HG03460 (cell line): ENCODE measurements around the gene SLC25A26.
A peak's percentile ranks its signal among the peaks of the same experiment; 100 is the strongest.
"Not testable (repeated sequence)": the region's sequence is repeated elsewhere in the genome, so short reads cannot be mapped to it uniquely, and the experiment has no call there.

Source experiments
- ATAC-seq: cut with Tn5 transposase; IDR thresholded peaks from one replicate; pipeline ENCODE4 v1.9.1; 2021; ENCODE audit not compliant: unreplicated experiment

SLC25A26 gene

DNA sequence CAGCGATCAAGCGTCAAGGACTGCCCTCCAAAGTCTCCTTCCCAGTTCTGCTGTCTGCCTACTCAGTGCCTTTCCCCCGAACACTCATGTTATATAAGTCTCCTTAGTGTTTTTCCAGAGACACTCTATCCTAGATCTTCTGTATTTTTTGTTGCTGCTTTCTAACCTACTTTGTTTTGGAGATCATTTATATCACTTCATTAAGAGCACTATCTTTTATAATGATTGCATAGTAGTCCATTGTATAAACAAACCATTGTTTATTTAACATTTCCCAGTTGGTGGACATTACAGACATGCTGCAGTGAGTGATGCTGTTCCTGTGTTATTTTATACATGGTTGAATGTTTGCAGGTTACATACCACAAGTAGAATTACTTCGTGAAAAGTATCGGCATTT is 47.1 kb downstream of the SLC25A26 start:
- no peak for ATAC-seq

DNA sequence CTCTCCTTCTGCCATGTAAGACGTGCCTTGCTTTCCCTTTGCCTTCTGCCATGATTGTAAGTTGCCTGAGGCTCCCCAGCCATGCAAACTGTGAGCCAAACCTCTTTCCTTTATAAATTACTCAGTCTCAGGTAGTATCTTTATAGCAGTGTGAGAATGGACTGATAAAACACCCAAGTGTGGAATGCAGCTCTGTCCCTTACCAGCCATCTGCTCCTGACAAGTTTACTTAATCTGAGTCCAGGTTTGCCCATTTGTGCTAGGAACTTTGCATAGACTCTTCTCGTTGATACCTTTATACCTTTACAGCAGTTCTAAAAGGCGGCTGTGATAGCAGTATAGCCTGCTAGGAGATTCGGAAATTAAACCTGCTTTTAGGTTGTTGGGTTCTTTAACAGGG is 48.1 kb downstream of the SLC25A26 start:
- no peak for ATAC-seq

DNA sequence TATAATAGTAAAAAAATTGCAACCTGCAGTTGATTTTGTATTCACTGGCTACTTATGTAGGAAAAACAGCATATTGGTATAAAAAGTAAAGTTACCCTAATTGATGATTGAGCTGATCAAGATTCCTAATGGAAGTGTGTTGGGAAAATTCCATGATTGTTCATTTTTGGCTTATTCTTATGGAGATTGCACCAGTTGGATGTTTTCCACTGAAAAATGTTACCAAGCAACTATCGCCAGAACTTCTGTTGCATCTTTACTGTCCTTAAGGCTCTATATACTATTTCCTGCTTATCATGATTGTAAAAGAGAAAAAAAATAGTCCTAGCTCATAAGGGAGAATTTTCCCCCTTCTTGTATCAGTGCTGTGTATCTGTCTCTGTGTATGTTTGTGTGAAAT is 48.6 kb downstream of the SLC25A26 start:
- ATAC-seq, result no peak

DNA sequence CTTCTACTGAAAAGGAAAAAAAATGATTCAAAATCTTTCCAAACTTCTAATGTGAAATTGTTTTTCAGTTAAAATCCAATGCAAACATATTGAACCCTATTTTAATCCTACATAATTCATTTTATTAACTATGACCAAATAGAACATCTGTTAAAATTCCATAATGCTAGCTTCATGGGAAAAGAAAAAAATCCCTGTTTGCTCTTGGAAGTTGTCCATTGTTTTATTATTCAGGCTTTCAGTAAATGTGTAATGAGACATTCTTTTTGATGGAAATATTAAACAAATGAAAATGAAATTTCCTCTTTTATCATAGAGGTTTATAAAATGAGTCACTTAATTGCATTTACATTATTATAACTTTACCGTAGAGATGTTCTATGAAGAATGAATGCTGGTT is 49.5 kb downstream of the SLC25A26 start:
- ATAC-seq, result no peak

DNA sequence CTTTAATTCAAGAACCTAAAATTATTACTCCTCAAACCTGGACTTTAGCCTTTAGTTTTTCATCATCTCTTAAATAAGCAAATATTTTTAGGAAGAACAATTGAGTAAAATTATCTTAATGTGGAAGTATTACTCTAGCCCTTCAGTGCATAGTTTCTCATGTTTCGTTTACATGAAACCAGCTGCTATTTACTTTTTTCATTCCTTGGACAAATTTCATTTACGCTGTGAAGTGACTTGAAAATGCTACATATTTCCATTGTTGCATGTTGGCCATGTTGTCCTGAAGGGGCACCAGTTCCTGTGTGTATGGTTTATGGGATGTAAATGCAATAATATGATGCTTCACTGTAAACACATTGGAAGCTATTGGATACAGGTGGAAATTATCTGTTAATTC is 49.9 kb downstream of the SLC25A26 start:
- no peak for ATAC-seq

DNA sequence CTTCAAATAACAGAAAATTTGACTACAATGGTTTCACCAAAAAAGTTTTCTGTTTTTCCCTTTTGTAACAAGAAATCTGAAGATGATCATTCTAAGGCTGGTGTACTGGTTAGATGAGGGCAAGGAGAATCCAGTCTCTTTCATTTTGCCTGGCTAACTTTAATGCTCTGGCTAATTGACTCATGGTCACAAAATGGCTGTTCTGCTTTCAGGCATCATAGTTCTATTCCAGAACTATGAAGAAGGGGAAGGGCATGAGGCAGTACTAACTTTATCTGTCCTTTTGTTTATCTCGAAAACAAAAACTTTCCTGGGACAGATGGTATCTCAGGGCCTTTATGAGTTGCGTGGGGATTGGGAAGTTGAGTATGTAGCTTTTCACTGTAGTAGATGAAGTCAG is 50.4 kb downstream of the SLC25A26 start:
- no peak for ATAC-seq

DNA sequence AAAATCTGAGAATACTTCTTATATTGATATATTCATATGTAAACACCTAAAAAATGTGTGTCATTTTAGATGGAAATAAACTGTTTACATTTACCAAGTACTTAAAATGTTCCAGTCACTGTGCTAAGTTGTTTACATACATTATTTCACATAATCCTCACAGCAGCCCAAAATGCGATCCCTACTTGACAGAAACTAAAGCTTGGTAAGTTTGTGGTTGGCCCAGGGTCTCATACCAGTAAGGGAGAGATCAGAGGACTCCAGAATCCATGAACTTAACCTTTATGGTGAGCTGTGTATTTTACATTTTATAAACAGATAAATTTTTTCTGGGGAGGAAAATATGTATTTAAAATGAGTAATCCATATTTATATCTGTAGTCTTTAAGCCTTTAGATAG is 51.2 kb downstream of the SLC25A26 start:
- no peak for ATAC-seq

DNA sequence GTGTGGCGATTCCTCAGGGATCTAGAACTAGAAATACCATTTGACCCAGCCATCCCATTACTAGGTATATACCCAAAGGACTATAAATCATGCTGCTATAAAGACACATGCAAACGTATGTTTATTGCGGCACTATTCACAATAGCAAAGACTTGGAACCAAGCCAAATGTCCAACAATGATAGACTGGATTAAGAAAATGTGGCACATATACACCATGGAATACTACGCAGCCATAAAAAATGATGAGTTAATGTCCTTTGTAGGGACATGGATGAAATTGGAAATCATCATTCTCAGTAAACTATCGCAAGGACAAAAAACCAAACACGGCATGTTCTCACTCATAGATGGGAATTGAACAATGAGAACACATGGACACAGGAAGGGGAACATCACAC is 54.0 kb downstream of the SLC25A26 start:
- not testable (repeated sequence) for ATAC-seq

DNA sequence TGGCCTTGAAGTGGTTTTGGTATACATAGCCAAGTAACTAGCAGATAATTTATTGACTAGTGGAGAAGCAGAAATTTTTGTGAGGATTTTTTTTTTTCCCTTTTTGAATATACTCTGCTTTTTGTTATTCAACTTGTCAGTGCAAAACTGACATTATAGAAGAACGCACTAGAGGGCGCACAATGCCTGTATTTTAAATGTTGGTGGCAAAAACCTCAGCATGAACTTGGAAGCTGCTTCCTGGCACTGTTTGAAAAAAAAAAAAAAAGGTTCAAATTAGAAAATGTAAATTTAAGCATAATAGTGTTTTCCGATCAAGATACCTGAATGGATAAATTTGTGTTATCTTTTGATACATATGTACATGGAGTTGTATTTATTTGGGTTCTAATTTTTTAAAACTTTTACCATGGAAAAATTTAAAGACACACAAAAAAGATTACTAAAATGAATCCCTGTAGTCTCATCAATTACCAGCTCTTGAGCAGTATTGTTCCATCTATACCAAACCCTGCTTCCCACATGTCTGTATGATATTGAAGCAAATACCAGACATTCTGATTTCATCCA is 56.0 kb downstream of the SLC25A26 start:
- no peak for ATAC-seq

DNA sequence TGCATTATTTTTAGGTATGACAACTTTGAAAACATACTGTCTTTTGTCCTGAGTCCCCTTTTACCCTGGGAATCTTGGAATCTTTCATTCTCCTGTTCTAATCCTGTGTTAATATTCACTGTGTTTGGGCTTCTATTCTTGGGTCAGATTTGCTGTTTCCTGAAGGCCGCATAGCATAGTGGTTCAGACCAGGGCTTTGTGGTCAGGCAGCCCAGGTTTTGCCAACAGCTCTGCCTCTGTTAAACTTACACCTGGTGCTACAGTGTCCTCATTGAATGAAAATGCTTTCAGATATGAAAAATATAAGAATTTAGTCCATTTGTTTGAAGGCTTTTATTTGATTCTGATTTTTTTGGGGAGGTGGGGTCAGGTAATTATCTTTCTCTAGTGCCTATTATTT is 58.4 kb downstream of the SLC25A26 start:
- ATAC-seq, result no peak

DNA sequence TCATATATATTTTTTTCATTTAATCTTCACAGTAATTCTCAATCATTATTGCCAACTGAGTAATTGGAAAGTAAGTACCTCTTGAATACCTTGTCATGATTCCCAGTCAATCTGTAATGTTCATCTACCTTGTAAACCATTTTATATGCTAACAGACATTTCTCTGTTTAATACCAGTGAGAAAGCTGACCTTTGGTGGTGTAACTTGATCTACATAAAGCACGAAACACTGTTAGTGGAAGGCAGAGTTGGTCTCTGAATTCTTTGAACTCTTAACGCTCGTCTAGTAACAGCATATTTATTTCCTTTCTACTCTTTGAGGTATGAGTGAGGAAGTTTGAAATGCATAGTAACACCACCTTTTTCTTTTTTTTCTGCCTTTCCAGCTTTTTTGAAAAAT is 59.5 kb downstream of the SLC25A26 start:
- ATAC-seq, result no peak

DNA sequence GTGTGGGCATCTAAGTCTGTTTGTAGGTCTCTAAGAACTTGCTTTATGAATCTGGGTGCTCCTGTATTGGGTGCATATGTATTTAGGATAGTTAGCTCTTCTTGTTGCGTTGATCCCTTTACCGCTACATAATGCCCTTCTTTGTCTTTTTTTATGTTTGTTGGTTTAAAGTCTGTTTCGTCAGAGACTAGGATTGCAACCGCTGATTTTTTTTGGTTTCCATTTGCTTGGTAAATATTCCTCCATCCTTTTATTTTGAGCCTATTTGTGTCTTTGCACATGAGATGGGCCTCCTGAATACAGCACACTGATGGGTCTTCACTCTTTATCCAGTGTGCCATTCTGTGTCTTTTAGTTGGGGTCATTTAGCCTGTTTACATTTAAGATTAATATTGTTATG is 71.1 kb downstream of the SLC25A26 start:
- not testable (repeated sequence) for ATAC-seq

DNA sequence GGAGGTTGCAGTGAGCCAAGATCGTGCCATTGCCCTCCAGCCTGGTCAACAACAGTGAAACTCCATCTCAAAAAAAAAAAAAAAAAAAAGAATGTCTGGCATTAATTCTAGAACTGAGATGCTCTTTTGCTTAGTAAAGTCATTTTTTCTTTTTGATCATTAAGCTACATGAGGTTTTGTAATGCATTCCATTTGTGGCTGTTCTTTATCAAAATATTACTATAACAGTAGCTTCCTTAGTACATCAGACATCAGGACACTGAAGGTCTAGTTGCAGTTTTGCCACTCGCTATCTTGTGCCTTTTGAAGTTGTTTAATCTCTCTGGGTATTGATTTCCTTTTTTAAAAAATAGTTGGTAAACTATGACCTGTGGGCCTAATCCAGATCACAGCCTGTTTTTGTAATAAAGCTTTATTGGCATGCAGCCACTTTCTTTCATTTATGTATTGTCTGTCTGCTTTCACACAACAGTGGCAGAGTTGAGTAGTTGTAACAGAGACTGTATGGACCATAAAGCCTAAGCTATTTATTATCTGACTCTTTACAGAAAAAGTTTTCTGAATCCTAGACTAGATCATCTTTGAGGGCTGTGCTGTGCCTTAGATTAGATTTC is 76.6 kb downstream of the SLC25A26 start:
- ATAC-seq, result no peak

DNA sequence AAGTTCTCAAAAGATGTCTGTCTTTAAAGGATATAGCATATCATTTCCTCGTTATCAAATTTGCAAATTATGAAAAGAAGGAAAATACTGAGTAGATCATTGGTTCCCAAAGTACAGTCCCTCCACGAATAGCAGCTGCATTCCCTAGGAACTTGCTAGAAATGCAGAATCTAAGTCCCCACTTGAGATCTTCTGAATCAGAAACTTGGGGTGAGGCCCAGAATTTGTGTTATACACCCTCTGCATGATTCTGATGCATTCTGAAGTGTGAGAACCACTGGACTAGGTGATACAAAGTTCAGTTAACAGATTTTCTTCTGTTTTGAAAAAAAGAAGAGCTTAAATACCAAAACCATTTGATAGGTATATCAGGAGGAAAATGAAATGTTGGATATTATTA is 77.1 kb downstream of the SLC25A26 start:
- no peak for ATAC-seq

DNA sequence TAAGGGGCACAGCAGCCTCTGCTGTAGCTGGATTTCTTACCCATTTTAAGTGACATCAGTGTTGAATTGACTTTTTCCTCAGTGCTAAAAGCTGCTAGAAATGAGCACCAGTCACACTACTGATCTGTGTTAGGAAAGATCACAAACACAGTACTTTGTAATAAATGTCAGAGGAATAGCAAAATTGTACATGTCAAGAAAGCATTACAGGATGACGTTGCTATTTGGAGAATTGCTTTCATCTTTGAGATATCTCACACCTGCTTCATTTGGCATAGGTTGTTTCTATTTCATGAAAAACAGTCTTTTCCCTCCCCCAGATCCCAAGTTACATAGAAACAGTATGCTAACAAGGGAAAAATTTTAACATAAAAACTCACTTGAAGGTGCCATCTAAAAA is 77.8 kb downstream of the SLC25A26 start:
- no peak for ATAC-seq

DNA sequence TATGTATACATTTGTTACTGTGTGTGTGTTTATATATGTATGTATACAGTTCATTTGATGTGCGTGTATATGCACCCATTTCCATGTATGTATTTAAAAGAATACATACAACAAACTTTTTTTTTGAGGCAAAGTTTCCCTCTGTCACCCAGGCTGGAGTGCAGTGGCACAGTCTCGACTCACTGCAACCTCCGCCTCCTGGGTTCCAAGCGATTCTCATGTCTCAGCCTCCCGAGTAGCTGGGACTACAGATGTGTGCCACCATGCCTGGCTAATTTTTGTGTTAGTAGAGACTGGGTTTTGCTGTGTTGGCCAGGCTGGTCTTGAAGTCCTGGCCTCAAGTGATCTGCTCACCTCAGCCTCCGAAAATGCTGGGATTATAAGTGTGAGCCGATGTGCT is 78.3 kb downstream of the SLC25A26 start:
- ATAC-seq, result not testable (repeated sequence)

DNA sequence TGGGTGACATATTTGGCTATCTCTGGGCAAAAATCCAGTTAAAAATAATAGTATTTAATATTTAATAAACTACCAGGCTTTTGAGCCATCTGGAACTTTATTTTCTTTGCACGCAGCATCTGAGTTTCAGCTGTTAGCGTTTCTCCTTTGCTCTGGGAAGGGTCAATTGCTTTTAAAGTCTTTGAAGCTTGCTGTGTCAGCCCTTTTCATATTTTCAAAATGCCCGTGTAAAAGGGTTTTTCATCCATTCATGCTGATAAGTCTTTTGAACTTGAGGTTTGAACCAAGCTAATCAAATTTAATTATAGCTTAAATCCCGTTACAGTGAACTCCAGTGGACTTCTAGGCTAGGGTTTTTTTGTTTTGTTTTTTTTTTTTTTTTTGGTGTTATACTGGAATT is 79.1 kb downstream of the SLC25A26 start:
- no peak for ATAC-seq

DNA sequence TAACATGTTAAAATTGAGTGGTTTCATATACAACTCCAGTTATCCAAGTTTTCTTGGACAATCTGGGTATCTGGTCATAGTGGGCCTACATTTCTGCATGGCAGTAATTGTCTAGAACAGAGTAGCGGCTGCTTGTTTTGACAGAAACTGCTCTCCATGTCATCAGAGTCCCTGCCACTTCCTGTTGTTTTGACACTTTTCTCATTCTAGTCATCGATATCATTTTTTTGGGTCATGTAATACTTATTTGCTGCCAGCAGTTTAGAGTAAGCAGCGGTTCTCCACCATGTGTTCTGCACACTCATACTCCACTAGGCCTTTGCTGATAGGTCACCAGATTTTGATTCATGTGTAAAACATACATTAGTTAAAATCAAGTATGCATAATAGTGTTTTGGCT is 81.5 kb downstream of the SLC25A26 start:
- ATAC-seq, result no peak

DNA sequence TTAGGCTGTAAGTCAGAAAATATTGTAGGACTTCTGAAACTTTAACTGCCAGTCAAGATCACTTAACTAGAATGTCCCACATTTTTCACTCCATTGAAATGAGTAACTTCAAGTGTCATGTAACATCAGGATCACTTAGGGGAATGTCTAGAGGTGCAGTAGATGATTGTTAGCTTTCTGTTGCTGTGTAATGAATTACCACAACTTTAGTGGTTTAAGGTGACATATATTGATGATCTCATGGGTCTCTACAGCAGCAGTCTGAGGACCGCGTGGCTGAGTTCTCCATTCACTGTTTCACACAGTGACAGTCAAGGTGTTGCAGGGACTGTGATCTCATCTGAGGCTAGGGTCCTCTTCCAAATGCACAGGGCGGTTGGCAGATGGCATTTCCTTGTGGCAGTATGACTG is 82.7 kb downstream of the SLC25A26 start:
- ATAC-seq, result peak; percentile 66

DNA sequence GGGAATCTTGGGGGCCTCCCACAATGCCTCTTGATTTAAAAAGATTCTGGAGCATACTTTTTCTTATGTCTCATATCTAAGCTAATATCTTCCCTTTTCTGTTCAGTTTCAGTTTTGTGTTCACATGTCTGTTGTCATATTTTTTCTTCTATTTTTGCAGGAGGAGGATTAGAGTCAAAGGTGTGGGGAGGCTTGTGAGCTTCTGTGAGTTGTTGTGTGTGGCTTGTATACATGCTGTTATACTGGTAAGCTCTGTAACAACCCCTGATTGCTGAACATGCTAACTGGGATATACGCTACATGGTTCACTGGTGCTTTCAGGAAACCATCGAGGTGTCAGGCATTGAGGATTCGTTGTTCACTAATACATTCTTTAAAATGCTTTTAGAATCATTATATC is 83.5 kb downstream of the SLC25A26 start:
- ATAC-seq, result no peak

DNA sequence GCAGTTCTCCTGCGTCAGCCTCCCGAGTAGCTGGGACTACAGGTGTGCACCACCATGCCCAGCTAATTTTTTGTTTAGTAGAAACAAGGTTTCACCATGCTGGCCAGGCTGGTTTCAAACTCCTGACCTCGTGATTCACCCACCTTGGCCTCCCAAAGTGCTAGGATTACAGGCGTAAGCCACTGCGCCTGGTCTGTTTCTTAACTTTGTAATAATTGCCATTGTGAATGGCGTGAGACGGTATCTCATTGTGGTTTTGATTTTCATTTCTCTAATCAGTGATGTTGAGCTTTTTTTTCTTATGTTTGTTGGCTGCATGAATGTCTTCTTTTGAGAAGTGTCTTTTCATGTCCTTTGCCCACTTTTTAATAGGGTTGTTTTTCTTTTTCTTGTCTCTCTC is 85.3 kb downstream of the SLC25A26 start:
- ATAC-seq, result not testable (repeated sequence)

DNA sequence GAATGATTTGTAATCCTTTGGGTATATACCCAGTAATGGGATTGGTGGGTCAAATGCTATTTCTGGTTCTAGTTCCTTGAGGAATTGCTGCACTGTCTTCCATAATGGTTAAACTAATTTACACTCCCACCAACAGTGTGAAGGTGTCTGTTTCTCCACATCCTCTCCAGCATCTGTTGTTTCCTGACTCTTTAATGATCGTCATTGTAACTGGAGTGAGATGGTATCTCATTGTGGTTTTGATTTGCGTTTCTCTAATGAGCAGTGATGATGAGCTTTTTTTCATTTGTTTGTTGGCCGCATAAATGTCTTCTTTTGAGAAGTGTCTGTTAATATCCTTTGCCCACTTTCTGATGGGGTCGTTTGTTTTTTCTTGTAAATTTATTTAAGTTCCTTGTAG is 86.2 kb downstream of the SLC25A26 start:
- ATAC-seq, result not testable (repeated sequence)

DNA sequence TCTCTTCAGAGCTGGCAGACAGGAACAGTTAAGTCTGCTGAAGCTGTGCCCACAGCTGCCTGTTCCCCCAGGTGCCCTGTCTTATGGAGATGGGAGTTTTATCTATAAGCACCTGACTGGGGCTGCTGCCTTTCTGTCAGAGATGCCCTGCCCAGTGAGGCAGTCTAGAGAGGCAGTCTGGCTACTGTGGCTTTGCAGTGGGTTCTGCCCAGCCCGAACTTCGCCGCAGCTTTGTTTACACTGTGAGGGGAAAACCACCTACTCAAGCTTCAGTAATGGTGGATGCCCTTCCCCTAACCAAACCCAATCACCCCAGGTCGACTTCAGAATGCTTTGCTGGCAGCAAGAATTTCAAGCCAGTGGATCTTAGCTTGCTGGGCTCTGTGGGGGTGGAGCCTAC is 91.2 kb downstream of the SLC25A26 start:
- ATAC-seq, result no peak
